Measurements from ENCODE around the gene C3orf52.

Gene C3orf52

GRCh38 chr3:112137781-112138180 lies 51.6 kb downstream of the C3orf52 start:
- no peak for DNase-seq

DNA sequence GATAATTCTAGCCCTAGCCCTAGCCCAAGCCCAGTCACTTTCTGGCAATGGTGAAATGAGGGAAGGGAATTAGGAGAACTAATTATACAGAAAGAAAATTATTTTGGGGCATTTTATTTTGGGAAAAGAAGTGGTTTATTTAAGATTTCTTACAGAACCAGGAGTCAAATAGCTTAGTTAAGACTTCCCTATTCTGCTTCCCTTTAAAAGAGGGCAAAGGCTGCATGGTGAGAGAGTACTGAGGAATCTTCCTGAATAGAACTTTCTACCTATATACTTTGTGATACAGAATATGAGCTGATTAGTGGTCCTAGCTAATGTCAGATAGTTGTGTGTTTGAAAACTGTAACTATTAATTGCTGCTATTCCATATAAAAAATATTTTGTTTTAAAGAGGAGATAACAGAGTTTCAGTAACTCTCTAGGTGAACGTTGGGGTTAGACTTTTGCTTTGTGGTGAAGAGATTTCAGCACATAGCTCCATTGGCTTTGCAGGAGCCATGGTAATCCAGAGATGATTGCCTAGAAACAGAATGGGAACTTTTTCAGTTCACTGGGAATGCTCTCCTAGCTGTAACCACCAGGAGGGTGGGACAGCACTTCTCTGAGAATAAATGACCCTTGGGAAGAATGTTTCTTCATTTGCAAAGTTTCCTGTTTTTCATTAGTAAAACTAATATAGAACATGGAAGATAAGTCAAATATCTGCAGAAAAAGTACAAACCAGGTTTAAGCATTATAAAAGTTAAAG lies 52.2 kb downstream of the C3orf52 start:
- no peak for DNase-seq

- no peak for DNase-seq
Measured at GRCh38 chr3:112140584-112140983, 54.4 kb downstream of the C3orf52 start.

GRCh38 chr3:112141293-112141692 lies 55.1 kb downstream of the C3orf52 start:
- DNase-seq = no peak

- no peak for DNase-seq
Measured at GRCh38 chr3:112143251-112143650, 57.1 kb downstream of the C3orf52 start.

DNA sequence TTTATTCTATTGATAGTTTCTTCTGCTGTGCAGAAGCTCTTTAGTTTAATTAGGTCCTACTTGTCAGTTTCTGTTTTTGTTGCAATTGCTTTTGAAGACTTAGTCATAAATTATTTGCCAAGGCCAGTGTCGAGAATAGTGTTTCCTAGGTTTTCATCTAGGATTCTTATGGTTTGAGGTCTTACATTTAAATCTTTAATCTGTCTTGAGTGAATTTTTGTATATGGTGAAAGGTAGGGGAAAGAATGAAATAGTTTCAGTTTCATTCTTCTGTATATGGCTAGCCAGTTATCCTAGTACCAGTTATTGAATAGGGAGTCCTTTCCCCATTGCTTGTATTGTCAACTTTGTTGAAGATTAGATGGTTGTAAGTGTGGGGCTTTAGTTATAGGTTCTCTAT lies 57.5 kb downstream of the C3orf52 start:
- no peak for DNase-seq

DNA sequence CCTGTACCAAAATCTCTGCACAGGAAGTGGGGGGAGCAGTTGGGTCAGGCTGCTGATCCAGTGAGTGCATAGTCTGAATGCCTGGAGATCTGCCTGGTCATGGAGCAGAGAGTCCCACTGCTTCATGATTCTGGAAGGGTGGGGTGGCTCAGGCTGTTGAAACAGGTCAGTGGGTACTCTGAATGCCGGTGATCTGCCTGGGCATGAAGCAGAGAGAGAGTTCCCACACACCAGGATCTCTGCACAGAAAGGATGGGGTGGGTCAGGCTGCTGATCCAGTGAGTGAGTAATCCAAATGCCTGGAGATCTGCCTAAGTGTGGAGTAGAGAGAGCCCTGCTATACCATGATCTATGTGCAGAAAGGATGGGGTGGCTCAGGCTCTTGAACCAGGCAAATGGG lies 62.9 kb downstream of the C3orf52 start:
- DNase-seq = no peak

GRCh38 chr3:112167758-112168157 lies 81.6 kb downstream of the C3orf52 start:
- no peak for DNase-seq

Data from NCI-H526 (cell line).